Measurements from ENCODE around the gene DCTD.

The DCTD gene

DNA sequence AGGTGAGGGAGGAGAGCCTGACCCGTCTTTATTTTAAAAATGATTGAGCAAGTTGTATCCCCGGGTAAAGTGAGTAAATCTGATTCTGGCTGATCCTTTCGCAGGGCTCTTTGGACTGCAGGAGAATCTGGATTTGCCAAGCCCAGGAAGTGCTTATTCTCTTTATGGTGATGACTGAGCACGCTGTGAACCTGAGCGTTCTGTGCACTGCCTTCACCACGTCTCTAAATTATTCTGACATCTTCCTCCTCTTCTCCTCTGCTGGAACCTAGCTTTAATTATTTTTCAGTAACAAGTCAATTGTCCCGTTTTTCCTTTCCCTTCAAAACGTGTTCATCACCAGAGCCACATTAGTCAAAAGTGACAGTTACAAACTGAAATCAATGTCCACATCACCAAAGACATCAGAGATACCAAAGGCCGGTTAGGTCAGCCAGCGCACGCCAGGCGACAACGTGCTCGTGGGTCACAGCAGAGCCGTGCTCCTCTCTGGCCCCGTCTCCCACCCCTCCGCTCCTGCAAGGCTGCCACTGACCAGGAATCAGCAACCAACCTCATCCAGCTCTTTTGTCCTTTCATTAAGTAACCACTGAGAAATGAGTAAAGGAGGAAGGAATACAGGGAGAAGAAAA lies 74.3 kb downstream of the DCTD start:
- TF ChIP-seq POLR2A (IDR thresholded peaks at IDR 0.05; ENCODE audit: low read length) (no peak), GATA1 (IDR thresholded peaks at IDR 0.05; ENCODE audit: low read depth, low read length) (no peak)
- DNase-seq, result no peak

GRCh38 chr4:182842104-182842600 lies 75.0 kb downstream of the DCTD start:
- TF ChIP-seq GATA1 (IDR thresholded peaks at IDR 0.05; ENCODE audit: low read depth, low read length) (no peak), POLR2A (IDR thresholded peaks at IDR 0.05; ENCODE audit: low read length) (no peak)

DNA sequence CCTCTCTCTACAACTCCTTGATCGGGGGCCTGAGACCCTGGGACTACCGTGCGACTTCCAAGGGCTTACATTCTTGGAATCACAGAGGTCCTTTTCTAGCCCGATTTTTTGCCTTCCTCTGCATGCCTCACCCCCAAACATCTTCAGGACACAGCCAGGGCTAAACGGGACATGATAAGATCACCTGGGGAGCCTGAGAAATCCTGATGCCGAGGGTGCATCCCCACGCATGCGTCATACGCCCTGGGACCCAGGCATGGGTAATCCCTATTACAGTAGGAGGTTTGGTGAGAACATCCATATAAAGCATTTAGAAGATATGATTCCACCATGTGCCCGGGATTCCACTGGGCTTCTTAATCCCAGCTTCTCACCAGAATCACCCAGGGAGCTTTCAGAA lies 77.1 kb downstream of the DCTD start:
- no peak for TF ChIP-seq POLR2A (IDR thresholded peaks at IDR 0.05; ENCODE audit: low read length)
- no peak for TF ChIP-seq GATA1 (IDR thresholded peaks at IDR 0.05; ENCODE audit: low read depth, low read length)
- DNase-seq, result no peak

More at GRCh38 chr4:182842104-182842600, 75.0 kb downstream of the DCTD start:
- DNase-seq, result no peak
